HCT116 (cell line): ENCODE results near the gene TNS3.

Experiments
- EZH2 ChIP-seq: fragments of 200-600 bp; sonication (generic); IDR thresholded peaks from 2 replicates; pipeline ENCODE4 v1.6.1; 2017; ENCODE audit warnings: antibody characterized with exemption, mixed run types
- EZH2phosphoT487 ChIP-seq: fragments of 200-600 bp; IDR thresholded peaks from 2 replicates; pipeline ENCODE4 v1.6.1; 2018; ENCODE audit warnings: antibody characterized with exemption, borderline replicate concordance
- POLR2A ChIP-seq: IDR thresholded peaks from 2 replicates; pipeline ENCODE4 v1.7.0; 2011; ENCODE audit warnings: borderline replicate concordance; ENCODE audit not compliant: insufficient read depth, insufficient read length; ENCODE audit errors: extremely low read depth
- RAD21 ChIP-seq: IDR thresholded peaks from 2 replicates; pipeline ENCODE4 v1.6.1; 2012; ENCODE audit warnings: low read depth, mild to moderate bottlenecking
- SIN3A ChIP-seq: IDR thresholded peaks from 2 replicates; pipeline ENCODE4 v1.6.1; 2012; ENCODE audit warnings: low read depth
- TF ChIP-seq, protein P1 (sequence below), 3 experiments: fragments of 200-600 bp in 1 of 3; sonication (generic) in 1 of 3; IDR thresholded peaks in 2 of 3; conservative IDR thresholded peaks in 1 of 3; 2 replicates each; pipeline ENCODE4 v1.5.1; 2012 to 2017; ENCODE audit warnings: low read depth in 2 of 3, low read length in 2 of 3, antibody characterized with exemption in 1 of 3, borderline replicate concordance in 1 of 3, control low read depth in 1 of 3, mild to moderate bottlenecking in 1 of 3, mixed read lengths in 1 of 3, mixed run types in 1 of 3, moderate library complexity in 1 of 3; ENCODE audit not compliant: insufficient read depth in 1 of 3

DNA sequence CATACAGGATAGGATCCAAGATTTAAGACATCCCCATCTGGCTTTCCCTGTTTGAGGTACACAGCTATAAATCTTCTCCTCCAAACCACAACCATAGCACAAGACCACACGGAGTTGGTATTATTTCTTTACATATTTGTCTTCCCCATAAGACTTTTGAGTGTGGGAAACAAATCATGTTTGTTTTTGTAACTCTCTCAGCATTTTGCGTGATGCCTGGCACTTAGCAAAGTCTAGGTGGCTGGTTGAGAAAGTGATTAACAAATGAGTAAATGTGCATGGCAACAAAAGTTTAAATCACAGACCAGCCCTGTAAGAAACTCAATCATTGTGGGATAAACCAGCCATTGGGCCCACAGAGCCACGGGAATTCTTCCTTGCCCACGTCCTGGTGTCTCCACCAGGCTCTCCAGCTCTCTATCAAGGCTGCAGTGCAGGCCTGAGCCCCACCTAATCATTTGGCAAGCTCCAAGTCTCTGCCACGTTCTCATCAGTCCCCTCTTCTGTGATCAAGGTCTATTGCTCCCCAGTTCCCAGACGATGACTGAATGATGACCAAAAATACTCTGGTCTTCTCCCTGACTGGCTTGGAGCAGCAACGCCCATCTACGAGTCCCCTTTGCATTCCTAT lies 317.8 kb downstream of the TNS3 start:
- no peak for TF ChIP-seq SIN3A
- TF ChIP-seq, protein P1, sequence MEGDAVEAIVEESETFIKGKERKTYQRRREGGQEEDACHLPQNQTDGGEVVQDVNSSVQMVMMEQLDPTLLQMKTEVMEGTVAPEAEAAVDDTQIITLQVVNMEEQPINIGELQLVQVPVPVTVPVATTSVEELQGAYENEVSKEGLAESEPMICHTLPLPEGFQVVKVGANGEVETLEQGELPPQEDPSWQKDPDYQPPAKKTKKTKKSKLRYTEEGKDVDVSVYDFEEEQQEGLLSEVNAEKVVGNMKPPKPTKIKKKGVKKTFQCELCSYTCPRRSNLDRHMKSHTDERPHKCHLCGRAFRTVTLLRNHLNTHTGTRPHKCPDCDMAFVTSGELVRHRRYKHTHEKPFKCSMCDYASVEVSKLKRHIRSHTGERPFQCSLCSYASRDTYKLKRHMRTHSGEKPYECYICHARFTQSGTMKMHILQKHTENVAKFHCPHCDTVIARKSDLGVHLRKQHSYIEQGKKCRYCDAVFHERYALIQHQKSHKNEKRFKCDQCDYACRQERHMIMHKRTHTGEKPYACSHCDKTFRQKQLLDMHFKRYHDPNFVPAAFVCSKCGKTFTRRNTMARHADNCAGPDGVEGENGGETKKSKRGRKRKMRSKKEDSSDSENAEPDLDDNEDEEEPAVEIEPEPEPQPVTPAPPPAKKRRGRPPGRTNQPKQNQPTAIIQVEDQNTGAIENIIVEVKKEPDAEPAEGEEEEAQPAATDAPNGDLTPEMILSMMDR (IDR thresholded peaks at IDR 0.05 in 2 of 3, conservative IDR thresholded peaks at IDR 0.05 in 1 of 3; ENCODE audit: borderline replicate concordance in 1 of 3, insufficient read depth in 1 of 3, low read depth in 2 of 3, low read length in 2 of 3), result no peak
- no peak for TF ChIP-seq RAD21
- no peak for TF ChIP-seq EZH2phosphoT487
- no peak for TF ChIP-seq EZH2
- TF ChIP-seq POLR2A, result no peak
